ENCODE results near the gene RNF150. TPM values are rescaled to one million over a fixed set of nuclear protein-coding genes. Genes with fewer than 3 reads are reported as not detected.

Gene RNF150
- total RNA-seq, 1 donor from 2014 or later: not detected

DNA sequence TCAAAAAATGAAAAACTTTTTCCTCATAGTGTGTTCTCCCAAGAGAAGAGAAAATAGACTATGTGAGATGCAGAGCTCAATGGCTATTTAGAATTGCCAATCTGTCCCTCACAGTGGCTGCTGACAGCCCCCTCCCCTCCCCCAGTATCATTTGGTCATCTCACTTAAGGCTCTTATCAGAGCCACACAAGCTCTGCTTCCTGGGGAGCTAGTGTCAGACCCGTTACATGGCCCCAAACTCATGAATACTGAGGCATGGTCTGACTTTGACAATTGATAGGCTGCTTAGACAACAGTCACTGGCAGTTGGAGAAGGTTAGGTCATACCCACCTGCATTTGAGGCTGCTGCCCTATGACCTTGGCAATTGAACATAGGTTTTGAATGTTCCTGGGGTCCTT is 15.3 kb downstream of the RNF150 start:
- Mint-ChIP-seq H3K27ac (no peak overlapping the region), H3K36me3 (ENCODE audit: low read depth) (no peaks in the 10 kb centered on the region), H3K4me3 (no peak overlapping the region), H3K27me3 (peaks cover 9% of the 10 kb centered on the region), H3K4me1 (no peaks in the 10 kb centered on the region), H3K9me3 (peaks cover 6% of the 10 kb centered on the region)
- no peak for ATAC-seq (ENCODE audit: low read depth)
- CTCF ChIA-PET: no interaction called here
- POLR2A ChIA-PET: no interaction called here
- TF ChIP-seq, protein P1, sequence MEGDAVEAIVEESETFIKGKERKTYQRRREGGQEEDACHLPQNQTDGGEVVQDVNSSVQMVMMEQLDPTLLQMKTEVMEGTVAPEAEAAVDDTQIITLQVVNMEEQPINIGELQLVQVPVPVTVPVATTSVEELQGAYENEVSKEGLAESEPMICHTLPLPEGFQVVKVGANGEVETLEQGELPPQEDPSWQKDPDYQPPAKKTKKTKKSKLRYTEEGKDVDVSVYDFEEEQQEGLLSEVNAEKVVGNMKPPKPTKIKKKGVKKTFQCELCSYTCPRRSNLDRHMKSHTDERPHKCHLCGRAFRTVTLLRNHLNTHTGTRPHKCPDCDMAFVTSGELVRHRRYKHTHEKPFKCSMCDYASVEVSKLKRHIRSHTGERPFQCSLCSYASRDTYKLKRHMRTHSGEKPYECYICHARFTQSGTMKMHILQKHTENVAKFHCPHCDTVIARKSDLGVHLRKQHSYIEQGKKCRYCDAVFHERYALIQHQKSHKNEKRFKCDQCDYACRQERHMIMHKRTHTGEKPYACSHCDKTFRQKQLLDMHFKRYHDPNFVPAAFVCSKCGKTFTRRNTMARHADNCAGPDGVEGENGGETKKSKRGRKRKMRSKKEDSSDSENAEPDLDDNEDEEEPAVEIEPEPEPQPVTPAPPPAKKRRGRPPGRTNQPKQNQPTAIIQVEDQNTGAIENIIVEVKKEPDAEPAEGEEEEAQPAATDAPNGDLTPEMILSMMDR (IDR thresholded peaks at IDR 0.05): no peak
- DNase-seq: no peak
- intact Hi-C loops (cut with micrococcal nuclease): no loop called here

DNA sequence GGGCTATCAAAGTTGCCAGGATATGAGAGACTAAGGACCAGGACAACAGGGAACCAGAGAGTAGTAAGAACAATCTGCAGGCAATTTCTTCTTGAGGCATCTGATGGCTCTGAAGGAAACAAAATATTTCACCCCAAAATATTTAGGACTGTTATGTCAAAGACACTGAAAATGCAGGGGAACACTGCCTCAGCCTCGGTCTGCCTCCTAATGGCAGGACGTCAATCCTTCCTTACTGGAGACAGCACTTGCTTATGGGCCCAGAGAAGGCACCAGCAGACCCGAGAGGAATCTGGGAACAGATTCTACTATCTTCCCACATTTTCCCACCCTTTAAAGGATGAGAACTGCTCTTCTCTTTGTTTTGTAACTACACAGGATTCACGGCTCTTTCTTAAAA is 23.3 kb downstream of the RNF150 start:
- Mint-ChIP-seq H3K4me1 (no peaks in the 10 kb centered on the region), H3K9me3 (peaks cover 5% of the 10 kb centered on the region), H3K27me3 (peaks cover 4% of the 10 kb centered on the region), H3K27ac (no peak overlapping the region), H3K4me3 (no peak overlapping the region), H3K36me3 (ENCODE audit: low read depth) (no peaks in the 10 kb centered on the region)
- POLR2A ChIA-PET: no interaction called here
- TF ChIP-seq, protein P1 (IDR thresholded peaks at IDR 0.05): no peak
- CTCF ChIA-PET: no interaction called here
- no peak for DNase-seq
- intact Hi-C loops (cut with micrococcal nuclease): no loop called here
- ATAC-seq (ENCODE audit: low read depth): no peak

DNA sequence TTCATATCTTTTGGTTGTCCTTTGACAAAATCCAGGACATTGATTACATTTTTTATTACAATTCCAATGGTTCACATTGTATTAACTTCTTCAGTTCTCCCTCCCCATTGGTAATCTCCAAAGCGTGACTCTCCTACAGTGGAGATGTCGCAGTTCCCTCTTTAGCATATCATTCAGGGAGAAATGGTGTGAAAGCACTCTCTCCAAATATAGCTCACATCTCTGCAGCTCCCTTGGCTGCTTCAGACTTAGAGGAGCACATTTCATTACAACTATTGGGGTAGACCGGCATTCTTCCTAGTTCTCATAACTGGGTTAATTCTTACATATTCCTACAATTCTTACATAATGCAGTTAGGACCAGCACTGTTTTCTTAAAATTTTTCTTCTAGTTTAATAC is 25.3 kb downstream of the RNF150 start:
- Mint-ChIP-seq H3K4me3 (no peak overlapping the region), H3K27ac (no peak overlapping the region), H3K36me3 (ENCODE audit: low read depth) (no peaks in the 10 kb centered on the region), H3K4me1 (no peaks in the 10 kb centered on the region), H3K27me3 (no peaks in the 10 kb centered on the region), H3K9me3 (peaks cover 2% of the 10 kb centered on the region)
- intact Hi-C loops (cut with micrococcal nuclease): no loop called here
- ATAC-seq (ENCODE audit: low read depth): no peak
- ChIA-PET CTCF (no interaction called here), POLR2A (no interaction called here)
- no peak for DNase-seq
- TF ChIP-seq, protein P1 (IDR thresholded peaks at IDR 0.05): no peak

DNA sequence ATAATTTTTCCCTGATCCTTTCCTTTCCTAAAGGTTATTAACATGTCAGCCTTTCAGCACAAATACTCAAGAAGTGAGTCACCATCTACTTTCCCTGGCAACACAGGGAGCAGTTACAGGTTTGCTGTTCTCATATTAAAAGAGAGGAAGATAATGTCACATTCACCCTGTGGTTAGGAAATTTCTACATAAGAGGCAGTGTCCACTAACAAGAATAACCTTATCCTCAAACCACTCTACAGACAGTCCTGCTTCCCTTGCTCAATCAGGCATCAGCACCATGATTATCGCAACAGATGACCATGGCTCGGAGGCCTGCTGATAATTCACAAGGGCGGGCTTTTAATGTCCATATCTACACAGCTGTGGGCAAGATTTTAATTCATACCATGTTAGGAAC is 30.9 kb downstream of the RNF150 start:
- Mint-ChIP-seq H3K9me3 (no peaks in the 10 kb centered on the region), H3K4me3 (no peak overlapping the region), H3K27me3 (no peaks in the 10 kb centered on the region), H3K4me1 (no peaks in the 10 kb centered on the region), H3K36me3 (ENCODE audit: low read depth) (no peaks in the 10 kb centered on the region), H3K27ac (no peak overlapping the region)
- DNase-seq: no peak
- TF ChIP-seq, protein P1 (IDR thresholded peaks at IDR 0.05): no peak
- ChIA-PET CTCF (no interaction called here), POLR2A (no interaction called here)
- ATAC-seq (ENCODE audit: low read depth): no peak
- intact Hi-C loops (cut with micrococcal nuclease): no loop called here

DNA sequence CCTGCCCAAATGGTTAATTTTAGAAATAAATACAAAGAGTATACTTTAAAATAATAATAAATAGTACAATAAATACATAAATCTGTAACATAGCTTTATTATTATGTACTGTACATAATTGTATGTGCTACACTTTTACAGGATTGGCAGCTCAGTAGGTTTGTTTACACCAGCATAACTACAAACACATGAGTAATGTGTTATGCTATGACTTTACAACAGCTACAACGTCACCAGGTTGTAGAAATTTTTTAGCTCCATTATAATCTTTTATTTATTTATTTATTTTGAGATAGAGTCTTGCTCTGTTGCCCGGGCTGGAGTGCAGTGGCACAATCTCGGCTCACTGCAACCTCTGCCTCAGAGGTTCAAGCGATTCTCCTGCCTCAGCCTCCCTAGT is 31.8 kb downstream of the RNF150 start:
- POLR2A ChIA-PET: no interaction called here
- Mint-ChIP-seq H3K4me1 (no peaks in the 10 kb centered on the region), H3K27me3 (no peaks in the 10 kb centered on the region), H3K27ac (no peak overlapping the region), H3K36me3 (ENCODE audit: low read depth) (no peaks in the 10 kb centered on the region), H3K9me3 (no peaks in the 10 kb centered on the region), H3K4me3 (no peak overlapping the region)
- TF ChIP-seq, protein P1 (IDR thresholded peaks at IDR 0.05): no peak
- CTCF ChIA-PET: no interaction called here
- no peak for ATAC-seq (ENCODE audit: low read depth)
- no peak for DNase-seq
- intact Hi-C loops (cut with micrococcal nuclease): no loop called here

Data from activated B cell treated with CpG ODN at 0.5 μM for 24 hours (primary cell).